NCI-H2029 (cell line): ENCODE results near the gene EZH2.

Source experiments
- DNase-seq: peaks from one replicate; lab custom pipeline; 2025; lab: John Stamatoyannopoulos, UW

EZH2 gene

GRCh38 chr7:148804343-148805235, 79.5 kb downstream of the EZH2 start:
- no peak for DNase-seq

GRCh38 chr7:148803094-148803493, 81.0 kb downstream of the EZH2 start:
- DNase-seq, result no peak

- no peak for DNase-seq
Measured at GRCh38 chr7:148802101-148802493, 82.0 kb downstream of the EZH2 start.

- no peak for DNase-seq
Measured at GRCh38 chr7:148800677-148801076, 83.4 kb downstream of the EZH2 start.

GRCh38 chr7:148799893-148800555, 84.1 kb downstream of the EZH2 start:
- DNase-seq, result no peak

- no peak for DNase-seq
Measured at GRCh38 chr7:148796841-148797240, 87.2 kb downstream of the EZH2 start.

- DNase-seq, result no peak
Measured at GRCh38 chr7:148794476-148794875, 89.6 kb downstream of the EZH2 start.

- DNase-seq, result no peak
Measured at GRCh38 chr7:148793590-148793989, 90.5 kb downstream of the EZH2 start.

- no peak for DNase-seq
Measured at GRCh38 chr7:148791546-148791945, 92.5 kb downstream of the EZH2 start.

GRCh38 chr7:148790850-148791249, 93.2 kb downstream of the EZH2 start:
- DNase-seq, result no peak

- DNase-seq, result no peak
Measured at GRCh38 chr7:148790131-148790726, 93.9 kb downstream of the EZH2 start.

GRCh38 chr7:148789220-148789619, 94.9 kb downstream of the EZH2 start:
- no peak for DNase-seq

- no peak for DNase-seq
Measured at GRCh38 chr7:148787571-148788295, 96.4 kb downstream of the EZH2 start.

GRCh38 chr7:148783801-148784527, 100.1 kb downstream of the EZH2 start:
- no peak for DNase-seq

GRCh38 chr7:148782757-148783456, 101.2 kb downstream of the EZH2 start:
- DNase-seq, result no peak

- DNase-seq, result no peak
Measured at GRCh38 chr7:148774471-148774870, 109.6 kb downstream of the EZH2 start.

GRCh38 chr7:148773334-148773733, 110.8 kb downstream of the EZH2 start:
- no peak for DNase-seq

GRCh38 chr7:148772297-148773089, 111.6 kb downstream of the EZH2 start:
- no peak for DNase-seq

- no peak for DNase-seq
Measured at GRCh38 chr7:148770004-148770403, 114.1 kb downstream of the EZH2 start.

GRCh38 chr7:148763622-148764021, 120.5 kb downstream of the EZH2 start:
- no peak for DNase-seq
